CD4-positive, alpha-beta memory T cell (primary cell): ENCODE data around the gene ANKRD33B. TPM values are rescaled to one million over a fixed set of nuclear protein-coding genes. Genes with fewer than 3 reads are reported as not detected.

Experiments used
- CTCF ChIA-PET: fragments of 350-600 bp; sonication (Branson Sonifier 250); formaldehyde crosslinking; loops from one replicate; lab custom pipeline; 2021; ENCODE audit warnings: inconsistent platforms; ENCODE audit not compliant: partially characterized antibody; lab: Charles Lee
- POLR2A ChIA-PET: fragments of 350-600 bp; sonication (Branson Sonifier 250); formaldehyde crosslinking; loops from one replicate; lab custom pipeline; 2021; ENCODE audit not compliant: partially characterized antibody; lab: Charles Lee
- DNase-seq, 5 donors: peaks; one replicate each; pipeline versions ENCODE4 v3.0.0 to v3.0.0-alpha.2; 2020 to 2022; ENCODE audit warnings: mixed read lengths in 1 of 5
- H3K27ac ChIP-seq: one replicate; pipeline ENCODE4 v1.7.0; 2013; ENCODE audit warnings: low read depth, low read length
- H3K27me3 ChIP-seq: 2 replicates; pipeline ENCODE4 v1.7.0; 2013; ENCODE audit warnings: mild to moderate bottlenecking, low read length, moderate library complexity; ENCODE audit not compliant: insufficient read depth
- H3K36me3 ChIP-seq: 2 replicates; pipeline ENCODE4 v1.7.0; 2013; ENCODE audit warnings: mild to moderate bottlenecking, low read length, moderate library complexity; ENCODE audit not compliant: insufficient read depth
- H3K4me1 ChIP-seq: 2 replicates; pipeline ENCODE4 v1.7.0; 2013; ENCODE audit warnings: mild to moderate bottlenecking, low read length, moderate library complexity; ENCODE audit not compliant: insufficient read depth
- H3K4me3 ChIP-seq, 2 donors: one replicate each; pipeline ENCODE4 v1.7.0; 2013; ENCODE audit warnings: low read length in 2 of 2, mild to moderate bottlenecking in 1 of 2
- H3K9me3 ChIP-seq, 2 donors: one replicate each; pipeline ENCODE4 v1.7.0; 2013; ENCODE audit warnings: low read length in 2 of 2, control low read depth in 1 of 2; ENCODE audit not compliant: control insufficient read depth in 1 of 2
- H3K27ac Mint-ChIP-seq, 7 donors: one replicate each; pipeline ENCODE4 v1.8.0; 2020 to 2021; ENCODE audit warnings: mixed read lengths in 7 of 7, mild to moderate bottlenecking in 6 of 7, inconsistent platforms in 3 of 7, moderate library complexity in 3 of 7
- H3K27me3 Mint-ChIP-seq, 2 donors: one replicate each; pipeline ENCODE4 v1.8.0; 2020 to 2021; ENCODE audit warnings: mixed read lengths in 2 of 2
- H3K36me3 Mint-ChIP-seq, 2 donors: one replicate each; pipeline ENCODE4 v1.8.0; 2020 to 2021; ENCODE audit warnings: mixed read lengths in 2 of 2, inconsistent platforms in 1 of 2, mild to moderate bottlenecking in 1 of 2
- H3K4me1 Mint-ChIP-seq, 4 donors: one replicate each; pipeline ENCODE4 v1.8.0; 2020 to 2021; ENCODE audit warnings: mixed read lengths in 4 of 4, mild to moderate bottlenecking in 1 of 4
- H3K4me3 Mint-ChIP-seq, 8 donors: one replicate each; pipeline ENCODE4 v1.8.0; 2020 to 2021; ENCODE audit warnings: mixed read lengths in 8 of 8, mild to moderate bottlenecking in 7 of 8, moderate library complexity in 6 of 8, inconsistent platforms in 3 of 8
- H3K9me3 Mint-ChIP-seq, 8 donors: one replicate each; pipeline ENCODE4 v1.8.0; 2020 to 2021; ENCODE audit warnings: mixed read lengths in 8 of 8, mild to moderate bottlenecking in 5 of 8, inconsistent platforms in 3 of 8, moderate library complexity in 1 of 8
- intact Hi-C: fragments of 100-400 bp; cut with micrococcal nuclease; formaldehyde crosslinking; loops from one replicate; pipeline ENCODE4 v1.15.1; 2023
- polyA plus RNA-seq, 2 donors: library from polyadenylated mRNA; unstranded; fragments of 300-500 nt; fragmentation: Illumina TruSeq; gene quantifications; one replicate each; pipeline ENCODE4 v1.2.3, GENCODE V29; 2021
- total RNA-seq, 2 experiments: library from RNA; stranded (reverse); gene quantifications; one replicate each; pipeline ENCODE4 v1.2.3, GENCODE V29; 2021

ANKRD33B gene
- total and polyA plus RNA-seq, 4 experiments from 2014 or later: 0.05 to 2.3 (median 1.2) TPM

DNA sequence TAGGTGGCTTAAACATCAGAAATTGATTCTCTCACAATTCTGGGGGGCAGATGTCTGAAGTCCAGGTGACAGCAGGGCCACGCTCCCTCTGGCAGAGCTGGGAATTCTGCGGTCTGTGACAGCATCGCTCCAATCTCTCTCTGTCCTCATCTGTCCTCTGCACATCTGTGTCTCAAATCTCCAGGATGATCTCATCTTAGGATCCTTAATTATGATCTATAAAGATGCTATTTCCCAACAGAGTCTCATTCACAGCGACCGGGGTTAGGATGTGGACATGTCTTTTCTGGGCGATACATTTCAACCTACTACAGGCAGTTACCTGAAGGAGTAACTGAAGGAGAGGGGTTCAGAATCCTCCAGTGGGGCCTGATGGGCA is 31.4 kb downstream of the ANKRD33B start:
- Histone ChIP-seq H3K4me1 (peaks cover 18% of the 10 kb centered on the region), H3K27ac (no peak overlapping the region), H3K9me3 (no peaks in the 10 kb centered on the region), H3K27me3 (no peaks in the 10 kb centered on the region), H3K4me3 (no peak overlapping the region), H3K36me3 (no peaks in the 10 kb centered on the region)
- CTCF ChIA-PET: no interaction called here
- Mint-ChIP-seq H3K36me3 (no peaks in the 10 kb centered on the region), H3K9me3 (peaks cover 0 to 5% (median 0%) of the 10 kb centered on the region in 8 donors), H3K27ac (peak overlapping the region in 3 of 7 donors; percentile 22 to 70 (median 66)), H3K4me3 (peak overlapping the region in 6 of 8 donors; percentile 22 to 85 (median 63)), H3K27me3 (peaks cover 0 to 3% of the 10 kb centered on the region in 2 donors), H3K4me1 (peaks cover 12 to 35% (median 23%) of the 10 kb centered on the region in 4 donors)
- POLR2A ChIA-PET: no interaction called here
- DNase-seq: no peak
- intact Hi-C loops: no loop called here

DNA sequence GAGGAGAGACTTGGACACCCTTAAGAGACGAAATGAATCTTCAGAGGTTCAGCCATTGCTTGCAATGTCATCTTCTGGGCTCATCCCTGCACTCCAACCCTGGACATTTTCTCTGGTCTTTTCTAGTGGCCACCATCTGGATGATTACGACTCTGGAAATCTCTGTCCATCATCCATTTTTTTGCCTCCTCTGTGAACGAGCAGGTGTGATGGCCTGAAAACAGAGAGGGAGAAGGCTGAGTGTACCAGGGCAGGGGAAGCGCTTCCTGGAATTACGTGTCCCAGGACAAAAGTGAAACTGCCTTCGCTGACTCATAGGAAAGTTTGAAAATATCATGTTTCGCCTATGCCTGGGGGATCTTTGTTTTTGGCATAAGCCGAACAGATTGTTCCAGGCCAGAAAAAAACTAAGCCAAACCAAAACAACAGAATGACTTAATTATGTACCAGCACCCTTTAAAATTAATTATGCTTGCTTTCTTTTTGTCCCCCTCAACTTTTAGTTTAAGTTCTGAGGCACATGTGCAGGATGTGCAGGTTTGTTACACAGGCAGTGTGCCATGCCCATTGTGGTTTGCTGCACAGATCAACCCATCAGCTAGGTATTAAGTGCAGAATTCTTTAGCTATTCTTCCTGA is 31.9 kb downstream of the ANKRD33B start:
- H3K27me3 Mint-ChIP-seq: peaks cover 0 to 3% of the 10 kb centered on the region in 2 donors
- intact Hi-C loops: no loop called here
- no peaks in the 10 kb centered on the region for H3K36me3 Mint-ChIP-seq
- H3K27ac Mint-ChIP-seq: peak overlapping the region; percentile 24 to 85 (median 66)
- H3K9me3 ChIP-seq: no peaks in the 10 kb centered on the region
- ChIA-PET POLR2A (no interaction called here), CTCF (interaction anchor here (0.6 to 0.8 kb wide), 2 partner anchors 9 to 11 kb away, joined by 3 read pairs; no protein-coding TSS in a partner anchor)
- peak overlapping the region; percentile 15 to 85 (median 70) for H3K4me3 Mint-ChIP-seq
- H3K36me3 ChIP-seq: no peaks in the 10 kb centered on the region
- H3K27me3 ChIP-seq: no peaks in the 10 kb centered on the region
- no peak overlapping the region for H3K27ac ChIP-seq
- peak overlapping the region in 1 of 2 donors; percentile 46 for H3K4me3 ChIP-seq
- H3K9me3 Mint-ChIP-seq: peaks cover 0 to 5% (median 0%) of the 10 kb centered on the region in 8 donors
- H3K4me1 Mint-ChIP-seq: peaks cover 12 to 35% (median 23%) of the 10 kb centered on the region in 4 donors
- DNase-seq: peak in 1 of 5 donors; percentile 7
- peaks cover 22% of the 10 kb centered on the region for H3K4me1 ChIP-seq

DNA sequence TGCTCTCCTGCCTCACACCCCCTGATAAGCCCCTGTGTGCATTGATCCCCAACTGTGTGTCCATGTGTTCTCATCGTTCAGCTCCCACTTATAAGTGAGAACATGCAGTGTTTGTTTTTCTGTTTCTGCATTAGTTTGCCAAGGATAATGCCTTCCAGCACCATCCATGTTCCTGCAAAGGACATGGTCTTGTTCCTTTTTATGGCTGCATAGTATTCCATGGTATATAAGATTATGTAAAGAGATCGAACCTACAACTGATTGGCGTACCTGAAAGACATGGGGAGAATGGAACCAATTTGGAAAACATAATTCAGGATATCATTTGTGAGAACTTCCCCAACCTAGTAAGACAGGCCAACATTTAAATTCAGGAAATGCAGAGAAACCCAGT is 32.4 kb downstream of the ANKRD33B start:
- ChIA-PET CTCF (interaction anchor here (0.6 to 1.1 kb wide), 3 partner anchors 8 to 21 kb away, joined by 3 read pairs; no protein-coding TSS in a partner anchor), POLR2A (no interaction called here)
- intact Hi-C loops: no loop called here
- Mint-ChIP-seq H3K4me3 (peak overlapping the region in 7 of 8 donors; percentile 56 to 85 (median 74)), H3K27me3 (peaks cover 0 to 3% of the 10 kb centered on the region in 2 donors), H3K36me3 (no peaks in the 10 kb centered on the region), H3K4me1 (peaks cover 13 to 37% (median 25%) of the 10 kb centered on the region in 4 donors), H3K9me3 (peaks cover 0 to 5% (median 0%) of the 10 kb centered on the region in 8 donors), H3K27ac (peak overlapping the region in 6 of 7 donors; percentile 24 to 85 (median 68))
- Histone ChIP-seq H3K9me3 (no peaks in the 10 kb centered on the region), H3K4me1 (peaks cover 27% of the 10 kb centered on the region), H3K27me3 (no peaks in the 10 kb centered on the region), H3K36me3 (no peaks in the 10 kb centered on the region), H3K27ac (no peak overlapping the region), H3K4me3 (peak overlapping the region in 1 of 2 donors; percentile 46)
- DNase-seq: no peak

DNA sequence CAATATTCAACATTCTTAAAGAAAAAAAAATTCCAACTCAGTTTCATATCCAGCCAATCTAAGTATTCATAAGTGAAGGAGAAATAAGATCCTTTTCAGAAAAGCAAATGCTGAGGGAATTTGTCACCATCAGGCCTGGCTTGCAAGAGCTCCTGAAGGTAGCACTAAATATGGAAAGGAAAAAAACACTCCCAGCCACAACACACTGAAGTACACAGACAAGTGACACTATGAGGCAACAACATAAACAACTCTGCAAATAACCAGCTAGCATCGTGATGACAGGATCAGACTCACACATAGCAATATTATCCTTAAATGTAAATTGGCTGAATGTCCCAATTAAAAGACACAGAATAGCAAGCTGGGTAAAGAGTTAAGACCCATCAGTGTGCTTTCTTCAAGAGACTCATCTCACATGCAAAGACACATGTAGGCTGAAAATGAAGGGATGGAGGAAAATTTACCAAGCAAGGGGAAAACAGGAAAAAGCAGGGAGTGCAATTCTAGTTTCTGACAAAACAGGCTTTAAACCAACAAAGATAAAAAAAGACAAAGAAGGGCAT is 33.1 kb downstream of the ANKRD33B start:
- intact Hi-C loops: no loop called here
- Mint-ChIP-seq H3K4me1 (peaks cover 18 to 41% (median 29%) of the 10 kb centered on the region in 4 donors), H3K36me3 (no peaks in the 10 kb centered on the region), H3K9me3 (peaks cover 0 to 5% (median 0%) of the 10 kb centered on the region in 8 donors), H3K4me3 (no peak overlapping the region), H3K27me3 (peaks cover 0 to 3% of the 10 kb centered on the region in 2 donors), H3K27ac (peak overlapping the region in 1 of 7 donors; percentile 32)
- Histone ChIP-seq H3K27ac (no peak overlapping the region), H3K9me3 (no peaks in the 10 kb centered on the region), H3K36me3 (no peaks in the 10 kb centered on the region), H3K4me1 (peaks cover 29% of the 10 kb centered on the region), H3K4me3 (no peak overlapping the region), H3K27me3 (no peaks in the 10 kb centered on the region)
- no peak for DNase-seq
- ChIA-PET POLR2A (no interaction called here), CTCF (interaction anchor here (1.1 kb wide), 1 partner anchor 22 kb away, joined by 3 read pairs; no protein-coding TSS in a partner anchor)

DNA sequence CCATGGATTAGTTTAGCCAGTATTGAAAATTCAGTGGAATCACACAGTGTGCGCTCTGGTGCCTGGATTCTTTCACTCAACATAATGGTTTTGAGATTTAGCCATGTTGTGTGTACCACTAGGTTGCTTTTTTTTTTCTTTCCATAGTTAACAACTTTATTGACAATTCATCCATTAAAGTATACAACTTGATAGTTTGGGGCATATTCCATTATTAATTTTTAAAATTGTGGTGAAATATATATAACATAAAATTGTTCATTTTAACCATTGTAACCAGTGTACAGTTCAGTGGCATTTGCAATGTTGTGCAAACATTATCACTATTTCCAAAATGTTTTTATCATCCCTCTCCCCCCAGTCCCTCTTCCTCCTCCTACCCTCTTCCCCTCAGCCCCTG is 35.2 kb downstream of the ANKRD33B start:
- Histone ChIP-seq H3K9me3 (no peaks in the 10 kb centered on the region), H3K36me3 (no peaks in the 10 kb centered on the region), H3K4me1 (peaks cover 29% of the 10 kb centered on the region), H3K27ac (no peak overlapping the region), H3K27me3 (no peaks in the 10 kb centered on the region), H3K4me3 (no peak overlapping the region)
- Mint-ChIP-seq H3K4me3 (peak overlapping the region in 1 of 8 donors; percentile 18), H3K36me3 (no peaks in the 10 kb centered on the region), H3K27ac (no peak overlapping the region), H3K9me3 (peaks cover 0 to 5% (median 0%) of the 10 kb centered on the region in 8 donors), H3K27me3 (peaks cover 0 to 3% of the 10 kb centered on the region in 2 donors), H3K4me1 (peaks cover 18 to 41% (median 29%) of the 10 kb centered on the region in 4 donors)
- CTCF ChIA-PET: no interaction called here
- intact Hi-C loops: no loop called here
- POLR2A ChIA-PET: no interaction called here
- DNase-seq: no peak

DNA sequence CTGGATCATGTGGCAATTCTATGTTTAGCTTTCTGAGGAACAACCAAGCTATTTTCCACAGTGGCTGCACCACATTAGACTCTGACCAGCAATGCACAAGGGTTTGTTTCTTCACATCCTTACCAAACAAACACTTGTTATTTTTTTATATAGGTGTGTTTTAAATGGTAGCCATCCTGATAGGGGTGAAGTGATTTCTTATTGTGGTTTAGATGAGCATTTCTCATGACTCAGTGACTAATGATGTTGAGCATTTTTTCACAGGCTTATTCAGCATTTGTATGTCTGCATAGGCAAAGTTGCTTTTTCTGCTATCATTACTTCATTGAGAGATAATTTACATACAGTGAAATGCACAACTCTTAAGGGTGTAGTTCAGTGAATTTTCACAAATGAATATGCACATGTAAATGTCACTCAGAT is 36.0 kb downstream of the ANKRD33B start:
- POLR2A ChIA-PET: no interaction called here
- intact Hi-C loops: no loop called here
- no peaks in the 10 kb centered on the region for H3K36me3 ChIP-seq
- H3K4me3 Mint-ChIP-seq: no peak overlapping the region
- H3K27ac ChIP-seq: no peak overlapping the region
- no peak overlapping the region for H3K4me3 ChIP-seq
- no peaks in the 10 kb centered on the region for H3K27me3 ChIP-seq
- peaks cover 29% of the 10 kb centered on the region for H3K4me1 ChIP-seq
- no peaks in the 10 kb centered on the region for H3K9me3 ChIP-seq
- DNase-seq: no peak
- peaks cover 0 to 5% (median 0%) of the 10 kb centered on the region in 8 donors for H3K9me3 Mint-ChIP-seq
- H3K36me3 Mint-ChIP-seq: no peaks in the 10 kb centered on the region
- H3K27me3 Mint-ChIP-seq: peaks cover 0 to 3% of the 10 kb centered on the region in 2 donors
- no peak overlapping the region for H3K27ac Mint-ChIP-seq
- CTCF ChIA-PET: interaction anchor here (1.9 kb wide), 1 partner anchor 27 kb away, joined by 5 read pairs; no protein-coding TSS in a partner anchor
- H3K4me1 Mint-ChIP-seq: peaks cover 18 to 36% (median 25%) of the 10 kb centered on the region in 4 donors

DNA sequence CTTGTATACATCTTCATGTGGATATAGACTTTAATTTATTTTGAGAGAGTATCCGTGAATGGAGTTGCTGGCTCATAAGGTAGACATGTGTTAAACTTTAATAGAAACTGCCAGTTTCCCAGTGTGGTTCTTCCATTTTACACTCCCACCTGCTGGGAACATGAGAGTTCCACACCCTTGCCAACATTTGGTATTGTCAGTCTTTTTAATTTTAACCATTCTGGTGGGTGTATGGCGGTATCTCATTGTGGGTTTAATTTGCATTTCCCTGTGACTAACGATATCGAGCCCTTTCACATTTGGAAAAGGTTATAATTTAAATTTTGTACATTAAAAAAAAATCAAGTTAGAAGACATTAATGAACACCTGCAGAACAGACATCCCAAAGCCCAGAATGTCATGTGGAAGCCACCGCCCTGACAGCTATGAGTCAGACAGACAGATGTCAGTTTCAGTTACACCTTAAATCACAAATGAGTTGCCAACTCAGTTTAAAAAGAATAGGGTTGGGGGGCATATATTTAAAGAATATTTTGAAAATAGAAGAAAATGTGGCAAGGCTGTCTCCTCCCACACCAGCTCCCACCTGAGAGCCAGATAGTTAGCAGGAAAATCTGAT is 36.9 kb downstream of the ANKRD33B start:
- H3K27ac ChIP-seq: no peak overlapping the region
- H3K27ac Mint-ChIP-seq: peak overlapping the region in 1 of 7 donors; percentile 84
- H3K4me3 ChIP-seq: no peak overlapping the region
- no peaks in the 10 kb centered on the region for H3K9me3 ChIP-seq
- DNase-seq: no peak
- POLR2A ChIA-PET: no interaction called here
- peaks cover 0 to 5% (median 0%) of the 10 kb centered on the region in 8 donors for H3K9me3 Mint-ChIP-seq
- H3K36me3 Mint-ChIP-seq: peaks cover 0 to under 1% of the 10 kb centered on the region in 2 donors
- H3K27me3 ChIP-seq: no peaks in the 10 kb centered on the region
- H3K27me3 Mint-ChIP-seq: peaks cover 0 to 2% of the 10 kb centered on the region in 2 donors
- intact Hi-C loops: no loop called here
- peaks cover 15 to 28% (median 19%) of the 10 kb centered on the region in 4 donors for H3K4me1 Mint-ChIP-seq
- H3K4me3 Mint-ChIP-seq: peak overlapping the region in 4 of 8 donors; percentile 64 to 84 (median 76)
- CTCF ChIA-PET: interaction anchor here (1.9 kb wide), 1 partner anchor 27 kb away, joined by 5 read pairs; no protein-coding TSS in a partner anchor
- H3K36me3 ChIP-seq: no peaks in the 10 kb centered on the region
- peaks cover 21% of the 10 kb centered on the region for H3K4me1 ChIP-seq
